GM23248 (cell line): ENCODE results near the gene PTEN. TPM values are rescaled to one million over a fixed set of nuclear protein-coding genes. Genes with fewer than 3 reads are reported as not detected.
A peak's percentile ranks its signal among the peaks of the same experiment; 100 is the strongest.

Experiments
- DNase-seq: peaks from one replicate; pipeline ENCODE4 v3.0.0-alpha.2; 2015
- H2AFZ ChIP-seq: fragments of 200-600 bp; sonication (generic); 2 replicates; pipeline ENCODE4 v1.6.1; 2016; ENCODE audit warnings: antibody characterized with exemption
- H3F3A ChIP-seq: fragments of 200-600 bp; sonication (generic); 2 replicates; pipeline ENCODE4 v1.6.1; 2016; ENCODE audit warnings: mild to moderate bottlenecking, antibody characterized with exemption, mixed run types; ENCODE audit not compliant: insufficient read depth
- H3K27ac ChIP-seq: fragments of 200-600 bp; sonication (generic); 2 replicates; pipeline ENCODE4 v1.5.1; 2016; ENCODE audit warnings: mild to moderate bottlenecking
- H3K27me3 ChIP-seq: fragments of 200-600 bp; sonication (generic); replicated peaks from 2 replicates; pipeline ENCODE4 v1.6.1; 2016; ENCODE audit warnings: mild to moderate bottlenecking; ENCODE audit not compliant: insufficient read depth
- H3K36me3 ChIP-seq: fragments of 200-600 bp; sonication (generic); 2 replicates; pipeline ENCODE4 v1.6.1; 2016; ENCODE audit warnings: low read depth, mild to moderate bottlenecking
- H3K4me1 ChIP-seq: fragments of 200-600 bp; sonication (generic); 2 replicates; pipeline ENCODE4 v1.6.1; 2016; ENCODE audit warnings: mild to moderate bottlenecking; ENCODE audit not compliant: insufficient read depth
- H3K4me2 ChIP-seq: fragments of 200-600 bp; sonication (generic); one replicate; pipeline ENCODE4 v1.6.1; 2016; ENCODE audit warnings: mild to moderate bottlenecking; ENCODE audit not compliant: unreplicated experiment
- H3K4me3 ChIP-seq: fragments of 200-600 bp; sonication (generic); 2 replicates; pipeline ENCODE4 v1.5.1; 2016; ENCODE audit warnings: mild to moderate bottlenecking
- H3K79me2 ChIP-seq: fragments of 200-600 bp; sonication (generic); 2 replicates; pipeline ENCODE4 v1.6.1; 2016; ENCODE audit warnings: mild to moderate bottlenecking; ENCODE audit not compliant: insufficient read depth
- H3K9ac ChIP-seq: fragments of 200-600 bp; sonication (generic); 2 replicates; pipeline ENCODE4 v1.6.1; 2016; ENCODE audit warnings: mild to moderate bottlenecking
- H3K9me2 ChIP-seq: fragments of 200-600 bp; sonication (generic); 2 replicates; pipeline ENCODE4 v1.6.1; 2016; ENCODE audit warnings: mixed run types, mild to moderate bottlenecking, moderate library complexity; ENCODE audit not compliant: insufficient read depth
- H3K9me3 ChIP-seq: fragments of 200-600 bp; sonication (generic); one replicate; pipeline ENCODE4 v1.6.1; 2017; ENCODE audit warnings: low read depth
- H4K20me1 ChIP-seq: fragments of 200-600 bp; sonication (generic); 2 replicates; pipeline ENCODE4 v1.6.0; 2016; ENCODE audit not compliant: insufficient read depth
- EZH2 ChIP-seq: fragments of 200-600 bp; sonication (generic); IDR thresholded peaks from 2 replicates; pipeline ENCODE4 v1.6.1; 2018; ENCODE audit warnings: antibody characterized with exemption, mild to moderate bottlenecking; ENCODE audit not compliant: insufficient read depth, poor library complexity, severe bottlenecking
- EZH2phosphoT487 ChIP-seq: fragments of 200-600 bp; sonication (generic); IDR thresholded peaks from 2 replicates; pipeline ENCODE4 v1.6.1; 2018; ENCODE audit warnings: antibody characterized with exemption, moderate library complexity, mild to moderate bottlenecking, low read depth; ENCODE audit not compliant: insufficient read depth
- WGBS, 2 experiments: methylation state at CpG; one replicate each; pipeline ENCODE4 v1.1.6; 2015 to 2017; ENCODE audit warnings: low lambda C conversion rate in 2 of 2, low coverage in 1 of 2; ENCODE audit errors: missing lambda C conversion rate in 2 of 2; 5-methylcytosine and 5-hydroxymethylcytosine counted together
- in situ Hi-C: fragments of 300-500 bp; cut with MboI; formaldehyde crosslinking; loops from 2 replicates; pipeline ENCODE4 v1.15.0; 2020
- polyA plus RNA-seq: library from polyadenylated mRNA; unstranded; fragments of >200 nt; fragmentation: Nextera tagmentation; extraction: Ambion mirVana; gene quantifications from 2 replicates; pipeline ENCODE4 v1.2.1, GENCODE V29; 2016
- total RNA-seq: library from RNA; depleted of rRNA; stranded (reverse); fragments of >200 nt; shearing (Covaris generic); gene quantifications from 2 replicates; pipeline ENCODE4 v1.2.3, GENCODE V29; 2014

Gene PTEN
- total and polyA plus RNA-seq, 2 experiments from 2014 or later: 35.5 to 93.9 TPM

GRCh38 chr10:87952612-87953011, 89.2 kb downstream of the PTEN start:
- no peak for TF ChIP-seq EZH2phosphoT487
- TF ChIP-seq EZH2: no peak
- Histone ChIP-seq H3K4me1 (peaks cover 12% of the 10 kb centered on the region), H3K9me3 (no peaks in the 10 kb centered on the region), H3K9me2 (no peaks in the 10 kb centered on the region), H3K9ac (no peak overlapping the region), H3K79me2 (peaks cover 93% of the 10 kb centered on the region), H2AFZ (no peak overlapping the region), H3K27me3 (no peaks in the 10 kb centered on the region), H3K4me2 (no peak overlapping the region), H3F3A (peaks cover 16% of the 10 kb centered on the region; the same call in 1 of the 2 replicates), H4K20me1 (no peaks in the 10 kb centered on the region), H3K27ac (no peak overlapping the region), H3K4me3 (no peak overlapping the region), H3K36me3 (peaks cover 44% of the 10 kb centered on the region)
- no peak for DNase-seq
- in situ Hi-C loops: no loop called here
- WGBS, 2 experiments: 48 to 50% methylated on average over 2 of the region's 2 CpGs

DNA sequence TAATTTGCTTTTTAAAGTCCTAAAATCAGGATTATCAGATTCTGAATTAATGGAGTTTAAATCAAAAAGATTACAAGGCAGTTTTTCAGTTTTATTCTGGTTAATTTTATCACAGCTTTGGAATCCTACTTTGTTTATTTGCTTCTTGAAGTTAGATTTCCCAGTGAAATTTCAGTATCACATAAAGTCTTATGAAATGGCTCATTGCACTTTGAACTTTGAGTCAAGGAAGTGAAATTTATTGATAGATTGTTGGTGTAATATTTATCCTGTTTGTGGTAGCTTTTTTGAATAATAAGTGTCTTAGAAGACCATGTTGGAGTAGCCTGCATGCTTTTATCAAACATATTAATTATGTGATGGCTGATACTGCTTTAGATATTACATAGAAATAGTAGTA, 92.6 kb downstream of the PTEN start:
- no peak overlapping the region for H3K27ac ChIP-seq
- H3K9ac ChIP-seq: no peak overlapping the region
- no peak for DNase-seq
- TF ChIP-seq EZH2phosphoT487 (no peak), EZH2 (no peak)
- H3K9me3 ChIP-seq: no peaks in the 10 kb centered on the region
- peaks cover 92% of the 10 kb centered on the region for H3K79me2 ChIP-seq
- H3K27me3 ChIP-seq: no peaks in the 10 kb centered on the region
- peaks cover 16% of the 10 kb centered on the region for H3K4me1 ChIP-seq
- peaks cover 66% of the 10 kb centered on the region for H3K36me3 ChIP-seq
- H3K9me2 ChIP-seq: no peaks in the 10 kb centered on the region
- no peak overlapping the region for H2AFZ ChIP-seq
- H3K4me3 ChIP-seq: no peak overlapping the region
- H3K4me2 ChIP-seq: no peak overlapping the region
- peaks cover 35% of the 10 kb centered on the region for H3F3A ChIP-seq
- H4K20me1 ChIP-seq: no peaks in the 10 kb centered on the region
- in situ Hi-C loops: no loop called here

DNA sequence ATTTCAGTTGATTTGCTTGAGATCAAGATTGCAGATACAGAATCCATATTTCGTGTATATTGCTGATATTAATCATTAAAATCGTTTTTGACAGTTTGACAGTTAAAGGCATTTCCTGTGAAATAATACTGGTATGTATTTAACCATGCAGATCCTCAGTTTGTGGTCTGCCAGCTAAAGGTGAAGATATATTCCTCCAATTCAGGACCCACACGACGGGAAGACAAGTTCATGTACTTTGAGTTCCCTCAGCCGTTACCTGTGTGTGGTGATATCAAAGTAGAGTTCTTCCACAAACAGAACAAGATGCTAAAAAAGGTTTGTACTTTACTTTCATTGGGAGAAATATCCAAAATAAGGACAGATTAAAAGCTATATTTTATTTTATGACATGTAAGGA, 94.3 kb downstream of the PTEN start:
- Histone ChIP-seq H3K9ac (no peak overlapping the region), H3F3A (peaks cover 46% of the 10 kb centered on the region), H3K27me3 (no peaks in the 10 kb centered on the region), H4K20me1 (no peaks in the 10 kb centered on the region), H3K4me2 (no peak overlapping the region), H3K9me2 (no peaks in the 10 kb centered on the region), H3K27ac (no peak overlapping the region), H3K79me2 (peaks cover 82% of the 10 kb centered on the region), H3K9me3 (no peaks in the 10 kb centered on the region), H2AFZ (no peak overlapping the region), H3K36me3 (peaks cover 59% of the 10 kb centered on the region), H3K4me1 (peaks cover 27% of the 10 kb centered on the region), H3K4me3 (no peak overlapping the region)
- DNase-seq: no peak
- in situ Hi-C loops: no loop called here
- no peak for TF ChIP-seq EZH2
- TF ChIP-seq EZH2phosphoT487: no peak
- 77% methylated on average over 5 of the region's 5 CpGs for WGBS, 2 experiments

DNA sequence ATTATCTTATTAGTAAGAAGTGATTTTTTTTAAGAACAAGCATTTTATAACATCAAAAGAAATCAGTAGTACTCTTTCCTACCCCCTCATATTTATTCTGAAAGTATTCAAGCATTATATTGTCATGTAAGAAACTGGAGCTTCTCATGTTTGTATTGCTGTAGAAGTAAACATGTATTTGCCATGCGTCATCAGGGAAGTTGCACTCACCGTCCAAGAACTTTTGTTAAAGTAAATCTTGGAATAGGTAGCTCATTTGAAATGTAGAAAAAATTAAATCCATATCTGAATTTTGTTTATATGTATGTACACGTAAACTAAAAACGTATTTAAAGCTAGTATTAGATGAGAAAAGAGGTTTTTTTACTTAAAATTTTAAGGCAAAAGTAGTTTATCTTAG, 96.8 kb downstream of the PTEN start:
- Histone ChIP-seq H4K20me1 (no peaks in the 10 kb centered on the region), H3K4me3 (no peak overlapping the region), H3K4me1 (peaks cover 27% of the 10 kb centered on the region), H3K36me3 (peaks cover 46% of the 10 kb centered on the region), H3K79me2 (peaks cover 82% of the 10 kb centered on the region), H2AFZ (no peak overlapping the region), H3F3A (peaks cover 45% of the 10 kb centered on the region), H3K4me2 (peak overlapping the region; percentile 37), H3K9ac (no peak overlapping the region), H3K9me3 (no peaks in the 10 kb centered on the region), H3K27ac (no peak overlapping the region; the same call in 1 of the 2 replicates), H3K27me3 (no peaks in the 10 kb centered on the region), H3K9me2 (no peaks in the 10 kb centered on the region)
- no peak for TF ChIP-seq EZH2phosphoT487
- TF ChIP-seq EZH2: no peak
- in situ Hi-C loops: no loop called here
- WGBS, 2 experiments: 90% methylated on average over 4 of the region's 4 CpGs
- DNase-seq: peak; percentile 34

- WGBS, 2 experiments: 1 to 10% methylated on average over 2 of the region's 2 CpGs
- Histone ChIP-seq H3F3A (peaks cover 45% of the 10 kb centered on the region), H3K9me2 (no peaks in the 10 kb centered on the region), H3K36me3 (peaks cover 45% of the 10 kb centered on the region), H4K20me1 (no peaks in the 10 kb centered on the region), H3K27me3 (no peaks in the 10 kb centered on the region), H3K4me2 (peak overlapping the region; percentile 37), H3K4me1 (peaks cover 27% of the 10 kb centered on the region), H3K79me2 (peaks cover 78% of the 10 kb centered on the region), H3K27ac (peak overlapping the region; percentile 66), H3K9ac (peak overlapping the region; percentile 17; the same call in 1 of the 2 replicates), H3K4me3 (0 out of 2 replicates have a peak overlapping the region, but pooled peaks have one; percentile 11), H3K9me3 (no peaks in the 10 kb centered on the region), H2AFZ (no peak overlapping the region)
- peak; percentile 81 for DNase-seq
- in situ Hi-C loops: no loop called here
- no peak for TF ChIP-seq EZH2
- TF ChIP-seq EZH2phosphoT487: no peak
Measured at GRCh38 chr10:87961314-87961713, 97.9 kb downstream of the PTEN start.
